ENCODE results near the gene RPGRIP1L. TPM values are rescaled to one million over a fixed set of nuclear protein-coding genes. Genes with fewer than 3 reads are reported as not detected.

The RPGRIP1L gene
- total RNA-seq, 4 donors from 2014 or later: 1.2 to 6.1 (median 2.3) TPM

- no peak for DNase-seq (ENCODE audit: low spot score in 2 of 2)
- H3K4me3 ChIP-seq (ENCODE audit: low read depth, poor library complexity, severe bottlenecking): no peak overlapping the region
- TF ChIP-seq POLR2A (IDR thresholded peaks at IDR 0.05): no peak
- TF ChIP-seq, protein P1, sequence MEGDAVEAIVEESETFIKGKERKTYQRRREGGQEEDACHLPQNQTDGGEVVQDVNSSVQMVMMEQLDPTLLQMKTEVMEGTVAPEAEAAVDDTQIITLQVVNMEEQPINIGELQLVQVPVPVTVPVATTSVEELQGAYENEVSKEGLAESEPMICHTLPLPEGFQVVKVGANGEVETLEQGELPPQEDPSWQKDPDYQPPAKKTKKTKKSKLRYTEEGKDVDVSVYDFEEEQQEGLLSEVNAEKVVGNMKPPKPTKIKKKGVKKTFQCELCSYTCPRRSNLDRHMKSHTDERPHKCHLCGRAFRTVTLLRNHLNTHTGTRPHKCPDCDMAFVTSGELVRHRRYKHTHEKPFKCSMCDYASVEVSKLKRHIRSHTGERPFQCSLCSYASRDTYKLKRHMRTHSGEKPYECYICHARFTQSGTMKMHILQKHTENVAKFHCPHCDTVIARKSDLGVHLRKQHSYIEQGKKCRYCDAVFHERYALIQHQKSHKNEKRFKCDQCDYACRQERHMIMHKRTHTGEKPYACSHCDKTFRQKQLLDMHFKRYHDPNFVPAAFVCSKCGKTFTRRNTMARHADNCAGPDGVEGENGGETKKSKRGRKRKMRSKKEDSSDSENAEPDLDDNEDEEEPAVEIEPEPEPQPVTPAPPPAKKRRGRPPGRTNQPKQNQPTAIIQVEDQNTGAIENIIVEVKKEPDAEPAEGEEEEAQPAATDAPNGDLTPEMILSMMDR (IDR thresholded peaks at IDR 0.05): no peak
- intact Hi-C loops (cut with DNase I; ENCODE audit: low total_unique reads): no loop called here
- 25 to 31% methylated on average over 3 of the region's 3 CpGs for WGBS, 2 donors
Measured at GRCh38 chr16:53744449-53744848, 40.8 kb upstream of the RPGRIP1L start.

DNA sequence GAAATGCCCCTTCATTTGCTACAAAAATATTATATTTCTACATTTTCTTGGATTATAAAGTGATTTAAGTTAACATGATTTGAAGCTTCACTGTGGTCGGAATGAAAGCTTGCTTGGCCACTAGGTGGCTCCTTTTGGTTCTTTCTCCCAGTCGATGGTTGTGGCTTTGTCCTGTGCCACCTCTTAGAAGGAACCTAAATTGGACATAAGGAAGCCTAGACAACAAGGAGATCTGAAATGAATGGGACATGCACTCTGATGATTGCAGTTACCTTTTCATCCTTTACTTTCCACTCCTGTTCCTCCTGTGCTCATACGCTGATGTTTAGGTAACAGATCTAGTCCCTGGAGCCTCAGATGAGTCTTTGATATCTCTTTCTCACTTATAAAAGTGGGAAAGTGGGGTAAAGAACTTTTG, 39.5 kb upstream of the RPGRIP1L start:
- H3K4me3 ChIP-seq (ENCODE audit: low read depth, poor library complexity, severe bottlenecking): no peak overlapping the region
- intact Hi-C loops (cut with DNase I; ENCODE audit: low total_unique reads): no loop called here
- 77 to 87% methylated on average over 3 of the region's 3 CpGs for WGBS, 2 donors
- TF ChIP-seq, protein P1 (IDR thresholded peaks at IDR 0.05): no peak
- no peak for TF ChIP-seq POLR2A (IDR thresholded peaks at IDR 0.05)
- DNase-seq (ENCODE audit: low spot score in 2 of 2): no peak

GRCh38 chr16:53741546-53741945, 37.9 kb upstream of the RPGRIP1L start:
- intact Hi-C loops (cut with DNase I; ENCODE audit: low total_unique reads): no loop called here
- DNase-seq (ENCODE audit: low spot score in 2 of 2): no peak
- 63 to 65% methylated on average over 2 of the region's 2 CpGs for WGBS, 2 donors
- no peak overlapping the region for H3K4me3 ChIP-seq (ENCODE audit: low read depth, poor library complexity, severe bottlenecking)
- TF ChIP-seq, protein P1 (IDR thresholded peaks at IDR 0.05): no peak
- no peak for TF ChIP-seq POLR2A (IDR thresholded peaks at IDR 0.05)

DNA sequence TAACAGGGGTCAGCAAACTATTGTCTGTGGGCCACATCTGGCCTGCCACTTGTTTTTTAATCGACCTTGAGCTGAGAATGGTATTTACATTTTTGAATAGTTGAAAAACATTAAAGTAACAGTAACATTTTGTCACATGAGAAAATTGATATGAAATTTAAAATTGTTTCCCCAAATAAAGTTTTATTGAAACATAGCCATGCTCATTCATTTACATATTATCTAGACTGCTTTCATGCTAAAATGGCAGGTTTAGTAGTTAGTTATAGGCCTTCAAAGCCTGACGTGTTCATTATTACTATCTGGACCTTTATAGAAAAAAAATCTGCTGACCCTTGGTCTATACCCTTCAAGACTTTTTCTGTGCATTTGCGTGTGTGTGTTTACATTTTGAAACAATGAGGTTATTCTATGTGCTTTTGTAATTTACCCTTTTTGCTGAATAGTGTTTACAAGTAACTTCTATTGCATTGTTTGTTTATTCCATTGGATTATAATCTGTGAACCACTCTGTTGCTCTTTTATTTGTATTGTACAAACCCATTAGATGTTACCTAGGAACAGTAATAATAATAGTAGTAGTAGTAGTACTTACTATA, 37.4 kb upstream of the RPGRIP1L start:
- intact Hi-C loops (cut with DNase I; ENCODE audit: low total_unique reads): no loop called here
- WGBS, 2 donors: 85 to 90% methylated on average over 3 of the region's 3 CpGs
- no peak overlapping the region for H3K4me3 ChIP-seq (ENCODE audit: low read depth, poor library complexity, severe bottlenecking)
- TF ChIP-seq POLR2A (IDR thresholded peaks at IDR 0.05): no peak
- TF ChIP-seq, protein P1 (IDR thresholded peaks at IDR 0.05): no peak
- no peak for DNase-seq (ENCODE audit: low spot score in 2 of 2)

DNA sequence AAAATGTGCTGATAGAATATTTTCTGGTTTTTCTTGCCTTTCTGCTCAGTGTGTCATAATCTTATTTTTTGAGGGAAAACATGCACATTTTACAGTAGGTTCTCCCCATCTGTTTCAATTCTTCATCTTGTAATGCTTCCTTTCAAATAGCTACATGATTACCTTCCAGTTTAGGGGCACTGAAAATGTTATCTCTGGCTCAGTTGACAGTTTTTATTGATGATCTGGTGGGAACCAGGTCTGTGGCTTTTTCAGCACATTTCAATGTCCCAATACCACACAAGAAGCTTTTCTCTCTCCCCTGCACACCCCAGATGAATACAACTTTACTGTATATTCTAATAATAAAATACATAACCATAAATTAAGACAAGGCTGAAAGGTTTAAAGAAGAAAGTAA, 36.8 kb upstream of the RPGRIP1L start:
- no peak overlapping the region for H3K4me3 ChIP-seq (ENCODE audit: low read depth, poor library complexity, severe bottlenecking)
- no peak for DNase-seq (ENCODE audit: low spot score in 2 of 2)
- intact Hi-C loops (cut with DNase I; ENCODE audit: low total_unique reads): no loop called here
- TF ChIP-seq, protein P1 (IDR thresholded peaks at IDR 0.05): no peak
- TF ChIP-seq POLR2A (IDR thresholded peaks at IDR 0.05): no peak

DNA sequence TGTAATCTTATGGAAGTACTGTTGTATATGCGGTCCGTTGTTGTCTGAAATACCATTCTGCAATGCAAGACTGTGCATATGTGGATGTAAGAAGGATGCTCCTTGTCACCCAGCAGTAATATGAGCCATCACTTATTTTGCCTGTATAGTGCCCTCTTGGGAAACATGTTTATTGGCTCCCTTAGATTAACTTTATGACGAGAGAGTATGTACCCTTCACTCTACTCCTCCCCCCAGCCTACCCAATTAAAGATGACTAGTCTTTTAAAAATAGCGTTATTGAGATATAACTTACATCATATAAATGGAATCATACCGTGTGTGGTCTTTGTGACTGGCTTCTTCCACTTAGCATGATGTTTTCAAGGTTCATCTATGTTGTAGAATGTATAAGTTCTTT, 33.9 kb upstream of the RPGRIP1L start:
- no peak overlapping the region for H3K4me3 ChIP-seq (ENCODE audit: low read depth, poor library complexity, severe bottlenecking)
- no peak for TF ChIP-seq POLR2A (IDR thresholded peaks at IDR 0.05)
- DNase-seq (ENCODE audit: low spot score in 2 of 2): no peak
- intact Hi-C loops (cut with DNase I; ENCODE audit: low total_unique reads): no loop called here
- 92 to 95% methylated on average over 5 of the region's 5 CpGs for WGBS, 2 donors

Measured in lower leg skin (tissue), 4 donors.